NCI-H345 treated with DMSO at 0.1 percent for 48 hours (cell line): ENCODE measurements around the gene U2AF1.
"Not testable (repeated sequence)": the region's sequence is repeated elsewhere in the genome, so short reads cannot be mapped to it uniquely, and the experiment has no call there.

ENCODE experiments used
- DNase-seq: peaks from one replicate; lab custom pipeline; 2025; ENCODE audit not compliant: unreplicated experiment; lab: John Stamatoyannopoulos, UW

Gene U2AF1

DNA sequence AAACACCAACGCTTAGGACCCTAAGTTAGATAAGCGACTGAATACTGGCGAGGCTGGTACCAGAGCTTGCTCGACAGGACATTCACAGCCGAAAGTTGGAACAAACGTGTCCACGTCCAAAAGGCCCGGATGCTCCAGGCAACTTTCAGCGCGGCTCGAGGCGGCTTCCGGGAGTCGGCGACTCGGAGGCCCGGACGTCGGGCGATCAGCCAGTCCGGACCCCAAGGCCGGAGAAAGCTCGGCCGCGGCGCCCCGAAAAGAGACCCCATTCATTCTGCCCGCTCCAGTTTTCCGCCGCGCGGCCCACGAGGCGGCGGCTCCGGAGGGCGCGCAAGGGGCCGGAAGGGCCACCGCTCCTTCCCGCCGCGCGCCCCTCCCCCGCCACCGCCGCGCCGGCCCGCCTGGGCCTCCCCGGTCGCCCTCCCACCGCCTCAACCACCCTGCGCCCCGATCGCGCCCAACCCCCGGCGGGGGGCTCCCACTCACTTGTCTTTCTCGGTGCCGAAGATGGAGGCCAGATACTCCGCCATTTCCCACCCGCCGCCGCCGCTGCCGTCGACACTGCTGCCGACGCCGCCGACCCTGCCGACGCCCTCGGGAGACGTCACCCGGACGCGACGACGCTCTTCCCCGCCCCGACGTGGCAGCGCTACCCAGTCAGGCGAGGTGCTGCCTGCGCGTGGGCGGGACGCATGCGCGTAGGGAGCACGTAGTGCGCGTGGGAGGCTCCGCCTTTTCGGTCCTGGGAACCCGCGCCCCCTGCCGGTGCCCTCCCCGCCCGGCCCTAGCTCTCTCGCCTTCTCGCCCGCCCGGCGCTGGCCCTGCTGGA lies at the start of gene U2AF1:
Gene U2AF1 (minus strand): TSS at position 606 of the 829 bp plus-strand sequence. CDS start 76 bp downstream, at position 530.
- not testable (repeated sequence) for DNase-seq

- DNase-seq, result not testable (repeated sequence)
Measured at GRCh38 chr21:43153601-43154000, 46.2 kb upstream of the U2AF1 start.

DNA sequence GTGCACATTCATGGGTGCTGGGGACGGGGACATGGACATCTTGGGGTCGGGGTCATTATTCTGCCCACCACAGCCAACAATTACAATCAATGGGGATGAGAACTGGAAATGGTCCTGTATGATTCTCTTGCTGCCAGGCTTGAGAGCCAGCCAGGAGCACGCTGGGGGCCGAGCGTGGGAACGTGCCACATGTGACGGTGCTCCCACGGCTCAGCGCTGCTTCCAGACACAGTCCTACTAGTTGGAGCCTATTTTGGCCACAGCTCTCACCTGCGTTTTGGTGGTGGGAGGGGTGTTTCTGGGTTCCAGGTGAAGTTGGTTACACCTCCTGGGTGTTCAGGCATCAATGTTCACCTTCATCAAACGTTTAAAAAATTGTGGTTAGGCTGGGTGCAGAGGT lies 42.0 kb upstream of the U2AF1 start:
- DNase-seq, result not testable (repeated sequence)

DNA sequence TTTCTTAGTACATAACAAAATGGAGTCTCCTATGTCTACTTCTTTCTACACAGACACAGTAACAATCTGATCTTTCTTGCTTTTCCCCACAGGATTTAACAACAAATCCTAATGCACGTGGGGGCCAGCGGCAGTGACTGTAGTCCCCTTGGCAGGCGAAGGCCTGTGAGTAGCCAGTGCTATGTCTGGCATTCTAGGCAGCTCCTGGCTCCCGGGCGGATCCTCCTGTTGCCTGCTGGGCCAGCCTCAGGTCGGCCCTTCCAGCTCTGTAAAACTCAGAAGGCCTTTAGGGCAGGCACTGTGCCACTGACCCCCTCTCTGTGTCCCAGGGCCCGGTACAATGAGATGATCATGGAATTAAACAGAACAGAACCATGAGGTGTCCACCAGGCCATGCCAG lies 40.6 kb upstream of the U2AF1 start:
- DNase-seq, result not testable (repeated sequence)

DNA sequence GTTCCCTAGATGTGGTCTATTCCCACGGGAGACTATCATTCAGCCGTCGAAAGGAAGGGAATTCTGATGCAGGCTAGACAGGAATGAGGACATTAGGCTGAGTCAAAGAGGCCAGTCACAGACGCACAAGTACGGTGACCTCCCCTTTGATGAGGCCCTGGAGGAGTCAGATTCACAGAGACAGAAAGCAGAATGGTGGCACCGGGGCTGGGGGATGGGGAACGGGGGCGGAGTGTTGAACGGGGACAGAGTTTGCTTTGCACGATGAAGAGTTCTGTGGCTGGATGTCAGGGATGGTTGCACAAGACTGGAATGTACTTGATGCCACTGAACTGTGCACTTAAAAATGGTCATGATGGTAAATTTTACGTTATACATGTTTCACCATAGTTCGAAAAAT lies 39.3 kb upstream of the U2AF1 start:
- DNase-seq, result not testable (repeated sequence)

GRCh38 chr21:43141407-43141806 lies 34.0 kb upstream of the U2AF1 start:
- DNase-seq, result not testable (repeated sequence)

GRCh38 chr21:43138944-43139343 lies 31.6 kb upstream of the U2AF1 start:
- DNase-seq, result not testable (repeated sequence)

- DNase-seq, result not testable (repeated sequence)
Measured at GRCh38 chr21:43134520-43134919, 27.1 kb upstream of the U2AF1 start.

DNA sequence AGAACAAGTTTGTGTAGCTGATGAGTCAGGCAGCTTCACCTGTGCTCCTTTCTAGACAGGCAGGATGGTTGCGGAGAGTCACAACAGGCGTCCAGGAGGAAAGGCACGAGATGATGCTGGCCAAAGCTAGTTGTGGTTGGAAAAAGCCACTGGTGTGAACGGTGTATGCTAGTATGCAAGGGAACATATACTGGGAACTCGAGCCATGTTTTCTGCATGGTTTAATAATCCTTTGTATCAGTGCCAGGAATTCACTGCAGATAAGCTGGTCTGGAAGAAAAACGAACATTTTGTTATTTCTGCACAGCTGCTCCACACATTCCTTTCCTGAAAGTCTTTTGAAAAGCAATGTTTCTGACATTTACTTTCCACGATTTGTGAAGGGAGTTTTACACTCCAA lies 22.7 kb upstream of the U2AF1 start:
- not testable (repeated sequence) for DNase-seq

DNA sequence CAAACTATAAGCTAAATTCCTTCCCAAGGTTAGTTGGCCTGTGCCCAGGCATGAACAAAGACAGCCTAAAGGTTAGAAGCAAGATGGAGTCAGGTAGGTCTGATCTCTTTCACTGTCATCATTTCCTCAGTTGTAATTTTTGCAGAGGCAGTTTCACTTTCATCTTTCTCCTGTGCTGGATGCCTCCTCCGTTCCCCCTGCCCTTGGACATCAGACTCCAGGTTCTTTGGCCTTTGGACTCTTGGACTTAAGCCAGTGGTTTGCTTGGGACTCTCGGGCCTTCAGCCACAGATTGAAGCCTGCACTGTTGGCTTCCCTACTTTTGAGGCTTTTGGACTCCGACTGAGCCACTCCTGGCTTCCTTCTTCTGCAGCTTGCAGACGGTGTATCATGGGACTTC lies 8.6 kb upstream of the U2AF1 start:
- DNase-seq, result not testable (repeated sequence)

DNA sequence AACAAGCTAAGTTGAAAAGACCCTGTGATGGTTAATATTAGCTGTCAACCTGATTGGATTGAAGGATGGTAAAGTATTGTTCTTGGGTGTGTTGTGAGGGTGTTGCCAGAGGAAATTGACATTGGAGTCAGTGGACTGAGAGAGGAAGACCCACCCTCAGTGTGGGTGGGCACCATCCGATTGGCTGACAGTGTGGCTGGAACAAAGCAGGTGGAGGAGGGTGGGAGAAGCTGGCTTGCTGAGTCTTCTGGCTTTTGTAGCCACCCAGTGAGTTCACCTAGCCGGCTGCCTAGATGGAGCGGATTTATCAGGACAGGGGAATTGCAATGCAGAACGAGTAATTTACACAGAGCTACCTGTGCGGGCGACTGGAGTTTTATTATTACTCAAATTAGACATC lies 7.1 kb upstream of the U2AF1 start:
- not testable (repeated sequence) for DNase-seq

DNA sequence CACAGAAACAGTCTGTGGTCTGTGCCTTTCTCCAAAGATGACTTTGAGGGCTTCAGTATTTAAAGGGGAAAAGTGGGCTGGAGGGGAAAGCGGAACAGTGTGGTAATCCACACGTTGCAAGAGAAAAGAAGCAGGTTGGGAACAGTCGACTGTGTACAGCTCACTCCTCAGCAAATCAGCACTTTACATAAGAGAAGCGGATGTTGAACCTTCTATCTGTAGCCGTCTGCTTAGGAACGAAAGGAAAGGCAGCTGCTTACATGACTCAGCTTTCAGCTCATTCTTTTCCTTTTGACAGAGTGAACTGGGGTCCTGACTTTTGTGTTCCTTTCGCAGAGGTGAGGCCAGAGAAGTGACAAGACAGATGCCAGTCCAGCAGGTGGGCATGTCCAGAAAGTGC lies 1.6 kb upstream of the U2AF1 start:
- DNase-seq, result not testable (repeated sequence)

- not testable (repeated sequence) for DNase-seq
Measured at GRCh38 chr21:43108177-43108576, 807 bp upstream of the U2AF1 start.

- not testable (repeated sequence) for DNase-seq
Measured at GRCh38 chr21:43107794-43108137, 396 bp upstream of the U2AF1 start.

DNA sequence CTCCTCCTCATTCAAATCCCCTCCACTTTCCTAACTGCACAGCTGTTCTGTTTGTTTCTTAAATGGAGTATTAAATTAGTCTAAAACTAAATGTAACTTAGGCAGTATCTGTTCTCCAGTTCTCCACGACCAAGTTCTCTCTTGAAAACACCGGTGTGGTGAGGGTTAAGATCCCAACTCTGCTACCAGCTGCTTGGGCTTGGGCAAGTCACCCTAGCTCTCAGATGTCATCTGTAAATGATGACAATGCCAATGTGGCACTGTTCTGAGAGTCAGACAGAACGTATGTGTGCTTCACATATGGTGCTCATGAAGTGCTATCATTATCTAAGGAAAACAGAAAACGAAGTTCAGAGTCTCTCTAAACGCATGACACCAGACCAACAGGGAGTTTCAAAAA lies 2.7 kb downstream of the U2AF1 start:
- not testable (repeated sequence) for DNase-seq

- DNase-seq, result not testable (repeated sequence)
Measured at GRCh38 chr21:43102281-43102680, 5.1 kb downstream of the U2AF1 start.

GRCh38 chr21:43101676-43102075 lies 5.7 kb downstream of the U2AF1 start:
- not testable (repeated sequence) for DNase-seq

GRCh38 chr21:43101000-43101399 lies 6.4 kb downstream of the U2AF1 start:
- not testable (repeated sequence) for DNase-seq

DNA sequence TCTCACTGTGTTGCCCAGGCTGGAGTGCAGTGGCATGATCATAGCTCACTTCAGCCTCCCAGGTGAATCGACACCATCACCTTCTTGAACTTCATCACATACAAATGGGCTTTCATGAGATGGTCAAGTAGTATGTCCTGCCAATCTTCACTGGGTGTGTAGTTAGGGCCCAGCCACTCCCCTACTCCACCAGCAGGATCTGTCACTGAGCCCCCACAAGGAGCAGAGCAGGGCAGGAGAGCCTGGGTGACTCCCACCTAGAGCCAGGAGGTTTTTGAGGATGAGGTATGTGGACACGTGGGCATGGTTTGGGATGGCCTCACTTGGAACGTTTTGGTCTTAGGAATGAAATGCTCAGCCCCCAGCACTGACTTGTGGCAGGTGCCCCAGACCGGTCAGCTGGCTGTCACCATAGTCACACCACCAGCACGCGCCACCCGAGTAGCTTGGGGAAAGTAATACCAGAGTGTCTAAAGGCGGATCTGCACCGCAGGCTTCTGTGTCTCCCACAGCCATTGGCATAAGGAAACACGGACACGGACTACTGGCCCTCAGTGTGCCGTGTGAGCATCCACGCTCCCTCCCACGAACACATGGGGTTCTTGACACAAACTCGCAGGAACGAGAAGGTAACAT lies 15.3 kb downstream of the U2AF1 start:
- not testable (repeated sequence) for DNase-seq

GRCh38 chr21:43090947-43091346 lies 16.4 kb downstream of the U2AF1 start:
- DNase-seq, result not testable (repeated sequence)

GRCh38 chr21:43089463-43089862 lies 17.9 kb downstream of the U2AF1 start:
- not testable (repeated sequence) for DNase-seq

DNA sequence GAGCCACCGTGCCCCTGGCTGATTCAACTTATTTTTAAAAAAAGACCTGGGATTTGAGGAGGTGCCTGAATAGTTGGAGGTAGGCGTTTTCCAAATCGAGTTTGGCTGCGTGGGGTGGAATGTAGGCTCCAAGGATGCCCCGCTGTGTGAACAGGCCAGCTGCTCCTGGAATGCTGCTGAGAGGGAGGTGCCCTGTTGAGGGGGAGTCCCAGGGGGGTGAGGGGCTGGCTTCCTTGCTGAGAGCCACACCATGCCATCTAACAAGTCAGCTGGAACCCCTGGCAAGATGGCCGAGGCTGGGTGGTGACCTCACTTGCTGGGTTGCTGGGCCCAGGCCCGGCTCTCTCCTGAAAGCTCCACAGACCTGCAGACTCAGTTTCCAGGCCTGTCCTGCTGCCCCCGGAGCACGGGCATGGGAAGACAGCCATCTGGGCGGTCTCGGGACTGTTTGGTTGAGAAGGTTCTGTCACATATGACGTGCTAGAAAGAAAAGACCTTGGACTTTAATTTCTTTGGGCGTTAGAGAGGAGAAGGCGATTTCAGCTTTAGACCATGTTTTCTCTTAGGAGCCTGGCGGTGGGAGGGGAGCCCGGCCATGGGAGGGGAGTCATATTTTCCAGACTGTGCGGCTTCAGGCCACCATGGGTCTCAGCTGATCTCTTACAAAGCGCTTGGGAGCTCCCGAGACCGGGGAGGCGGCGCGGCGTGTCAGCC lies 24.6 kb downstream of the U2AF1 start:
- not testable (repeated sequence) for DNase-seq
